ENCODE results near the gene TBC1D10B.
"Not testable (repeated sequence)": the region's sequence is repeated elsewhere in the genome, so short reads cannot be mapped to it uniquely, and the experiment has no call there.

TBC1D10B gene

DNA sequence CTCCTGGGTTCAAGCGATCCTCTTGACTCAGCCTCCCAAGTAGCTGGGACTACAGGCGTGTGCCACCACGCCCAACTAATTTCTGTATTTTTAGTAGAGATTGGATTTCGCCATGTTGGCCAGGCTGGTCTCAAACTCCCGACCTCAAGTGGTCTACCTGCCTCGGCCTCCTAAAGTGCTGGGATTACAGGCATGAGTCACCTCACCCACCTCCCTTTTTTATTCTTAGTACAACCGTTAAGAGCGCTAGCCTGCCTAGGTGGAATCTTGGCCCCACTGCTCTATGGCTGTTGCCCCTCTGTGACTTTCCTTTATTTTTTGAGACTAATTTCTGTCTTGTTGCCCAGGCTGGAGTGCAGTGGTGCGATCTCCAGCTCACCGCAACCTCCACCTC is 32.3 kb downstream of the TBC1D10B start:
- DNase-seq, result not testable (repeated sequence)

DNA sequence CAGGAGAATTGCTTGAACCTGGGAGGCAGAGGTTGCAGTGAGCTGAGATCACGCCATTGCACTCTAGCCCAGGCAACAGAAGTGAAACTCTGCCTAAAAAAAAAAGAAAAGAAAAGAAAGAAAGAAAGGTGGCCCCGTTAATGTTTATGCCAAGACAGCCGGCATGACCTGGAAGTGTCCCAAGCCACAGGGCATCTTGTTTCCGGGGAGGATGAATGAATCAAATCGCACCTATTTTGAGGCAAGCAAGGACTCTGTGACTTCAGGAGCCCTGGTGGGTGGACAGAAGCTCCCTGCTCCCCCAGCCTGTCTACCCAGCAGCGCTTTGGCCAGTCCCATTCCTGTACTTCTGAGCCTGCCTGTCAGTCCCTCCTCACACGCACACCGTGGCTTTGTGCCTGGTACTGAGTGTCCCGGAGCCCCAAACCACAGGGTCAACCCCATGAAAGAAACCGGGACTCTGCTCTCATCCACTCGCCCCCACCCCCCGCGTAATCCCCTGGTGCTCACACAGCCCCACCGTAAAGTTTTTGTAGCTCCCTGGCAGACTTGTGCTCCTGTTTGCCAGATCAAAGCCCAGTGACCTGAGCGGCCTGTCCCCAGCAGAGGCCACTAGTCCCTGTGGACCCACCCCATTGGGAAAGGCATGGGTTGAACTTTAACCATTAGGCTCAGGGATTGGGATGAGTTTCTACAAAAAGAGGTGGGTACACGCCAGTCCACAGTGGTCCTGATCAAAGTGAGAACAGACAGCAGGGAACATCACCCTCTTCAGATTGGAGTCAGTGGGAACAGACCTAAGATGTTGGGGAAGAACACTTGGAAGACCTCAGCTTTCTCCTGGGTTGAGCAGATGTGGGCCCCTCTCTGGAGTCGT is 34.5 kb downstream of the TBC1D10B start:
- peak in 6 of 56 donors; percentile 18 to 45 (median 26) for DNase-seq

DNA sequence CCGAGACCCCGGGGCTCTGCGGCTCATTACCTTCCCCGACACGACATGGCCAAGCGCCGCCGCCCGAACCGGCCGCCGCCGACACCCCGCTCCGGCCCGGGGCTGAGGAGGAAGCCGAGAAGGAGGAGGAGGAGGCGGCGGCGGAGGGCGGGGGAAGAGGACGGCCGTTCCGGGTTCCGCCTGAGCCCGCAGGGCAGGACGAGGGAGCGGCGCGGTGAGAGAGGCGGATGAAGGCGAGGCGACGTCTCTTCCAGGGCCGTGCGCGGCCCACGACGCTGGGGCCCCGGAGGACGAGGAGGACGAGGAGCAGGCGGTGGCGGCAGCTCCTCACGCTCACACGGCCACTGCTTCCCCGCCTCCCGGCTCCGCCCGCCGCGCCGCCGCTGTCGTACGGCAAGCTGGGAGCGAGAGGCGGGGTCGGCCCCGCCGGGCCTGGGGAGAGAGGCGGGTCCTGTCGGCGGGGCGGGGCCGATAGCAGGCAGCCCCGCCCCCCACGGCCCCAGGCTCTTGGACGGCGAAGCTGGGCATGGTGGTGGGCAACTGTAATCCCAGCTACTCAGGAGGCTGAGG is 35.2 kb downstream of the TBC1D10B start:
- peak in 51 of 56 donors; percentile 32 to 87 (median 64) for DNase-seq

DNA sequence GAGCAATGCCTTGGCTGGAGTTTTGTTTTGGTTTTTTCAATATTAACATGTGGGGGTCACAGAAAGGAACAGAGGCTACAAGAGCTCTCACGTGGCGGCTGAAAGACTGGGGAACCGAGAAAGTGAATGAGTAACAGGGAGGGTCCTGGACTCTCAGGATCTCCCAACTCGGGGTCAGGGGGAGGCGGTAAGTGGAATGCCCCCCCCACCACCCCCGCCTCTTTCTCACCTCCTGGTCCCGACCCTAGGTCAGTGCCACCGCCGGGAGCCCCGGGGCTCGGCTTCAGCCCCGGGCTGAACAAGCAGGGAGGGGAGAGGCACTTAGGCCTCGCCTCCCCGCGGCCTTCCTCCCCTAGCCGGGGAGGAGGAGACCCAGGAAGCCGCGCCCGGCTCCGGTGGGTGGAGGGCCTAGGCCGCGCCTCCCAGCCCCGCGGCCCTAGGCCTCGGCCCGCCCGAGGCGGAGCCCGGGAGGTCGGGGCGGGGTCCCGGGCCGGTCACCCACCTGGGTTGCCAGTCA is 35.8 kb downstream of the TBC1D10B start:
- peak in 18 of 56 donors; percentile 7 to 47 (median 26) for DNase-seq

DNA sequence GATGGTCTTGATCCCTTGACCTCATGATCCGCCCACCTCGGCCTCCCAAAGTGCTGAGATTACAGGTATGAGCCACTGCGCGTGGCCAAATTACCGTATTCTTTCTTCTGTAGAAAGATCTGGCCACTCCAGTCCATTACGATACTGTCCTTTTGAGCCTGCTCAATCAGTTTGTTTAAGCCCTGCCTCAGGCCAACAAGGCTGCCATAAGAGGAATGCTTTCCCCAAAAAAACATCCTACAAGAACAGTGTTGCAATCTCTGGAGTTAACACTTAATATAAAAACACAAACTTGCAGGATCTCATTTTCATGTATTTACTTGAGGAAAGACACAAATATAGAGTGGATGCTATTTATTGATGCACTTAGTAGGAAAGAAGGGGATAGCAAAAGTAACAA is 46.1 kb downstream of the TBC1D10B start:
- not testable (repeated sequence) for DNase-seq

DNA sequence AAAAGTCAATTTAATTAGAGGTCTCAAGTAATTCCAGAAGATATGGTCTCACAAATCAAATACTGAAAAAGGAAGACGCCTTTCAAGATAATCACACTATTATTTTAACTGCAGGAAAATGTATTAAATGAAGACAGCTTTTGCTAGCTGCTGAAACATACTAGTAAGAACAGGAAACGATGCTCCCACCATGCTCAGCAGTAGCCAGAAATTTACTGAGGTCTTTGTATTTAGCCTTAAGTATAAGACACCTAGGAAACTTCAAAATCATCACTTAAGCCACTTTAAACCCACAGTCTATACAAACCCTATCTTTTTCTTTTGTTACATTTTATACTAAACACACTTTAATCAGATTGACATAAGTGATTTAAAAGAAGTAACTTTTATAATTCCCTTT is 51.6 kb downstream of the TBC1D10B start:
- not testable (repeated sequence) for DNase-seq

DNA sequence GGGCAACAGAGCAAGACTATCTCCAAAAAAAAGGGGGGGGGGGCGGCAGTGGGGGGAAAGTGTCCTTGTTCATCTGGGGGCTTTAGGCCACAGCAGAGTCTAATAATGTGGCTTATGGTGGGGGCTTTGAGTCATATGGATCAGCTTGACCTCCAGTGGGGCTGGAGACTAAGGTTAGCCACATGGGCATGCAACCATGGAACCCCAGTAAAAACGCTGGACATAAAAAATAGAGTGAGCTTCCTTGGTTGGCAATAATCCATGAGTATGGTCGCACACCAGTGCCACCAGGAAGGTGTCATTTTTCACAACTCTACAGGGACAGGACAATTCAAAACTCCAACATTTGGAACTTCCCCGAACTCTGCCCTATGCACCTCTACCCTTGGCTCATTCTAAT is 59.4 kb downstream of the TBC1D10B start:
- not testable (repeated sequence) for DNase-seq

DNA sequence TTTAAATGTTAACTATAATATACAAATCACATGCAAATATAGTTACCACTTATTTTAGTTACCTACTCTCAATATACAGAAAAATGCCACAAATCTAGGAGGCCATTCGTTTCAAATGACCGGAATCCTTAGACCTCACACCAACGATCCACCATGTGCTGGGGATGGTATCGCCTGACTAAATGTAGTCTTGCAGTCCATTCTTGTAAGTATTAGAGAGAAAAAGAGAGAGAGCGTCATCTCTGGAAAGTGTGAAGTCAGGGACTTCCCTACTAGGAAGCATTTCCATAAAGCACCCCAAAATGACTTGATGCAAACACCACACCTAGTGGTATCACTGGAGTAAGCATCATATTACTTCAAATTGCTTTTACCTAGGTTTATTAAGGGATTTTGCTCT is 61.0 kb downstream of the TBC1D10B start:
- DNase-seq, result not testable (repeated sequence)
